ENCODE results near the gene TRPM8.

DNA sequence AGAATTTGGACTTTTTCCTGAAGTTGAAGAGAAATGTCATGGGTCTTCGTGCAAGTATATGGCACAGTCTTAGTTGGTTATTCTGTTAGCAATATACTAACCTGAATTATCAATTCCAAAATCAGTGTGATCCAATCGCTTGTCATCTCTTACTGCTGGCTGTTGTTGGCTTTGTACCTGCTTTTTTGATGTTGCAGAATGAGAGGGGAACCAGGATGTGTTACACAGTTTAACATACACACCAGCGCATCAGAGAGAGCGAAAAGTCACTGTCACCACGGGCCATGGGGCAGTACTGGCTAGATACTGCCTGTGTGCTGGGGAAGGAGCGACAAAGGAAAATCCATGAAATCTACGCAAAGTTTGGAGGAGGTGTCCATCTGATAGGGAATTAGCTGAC is 74.0 kb downstream of the TRPM8 start:
- TF ChIP-seq, protein P1, sequence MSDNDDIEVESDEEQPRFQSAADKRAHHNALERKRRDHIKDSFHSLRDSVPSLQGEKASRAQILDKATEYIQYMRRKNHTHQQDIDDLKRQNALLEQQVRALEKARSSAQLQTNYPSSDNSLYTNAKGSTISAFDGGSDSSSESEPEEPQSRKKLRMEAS (IDR thresholded peaks at IDR 0.05), result no peak
- TF ChIP-seq EP300 (IDR thresholded peaks at IDR 0.05; ENCODE audit: borderline replicate concordance) (no peak), EGR1 (IDR thresholded peaks at IDR 0.05) (no peak), CEBPB (IDR thresholded peaks at IDR 0.05) (no peak), RAD21 (IDR thresholded peaks at IDR 0.05; ENCODE audit: low read depth) (no peak), TAF1 (IDR thresholded peaks at IDR 0.05; ENCODE audit: low read depth) (no peak)
- TF ChIP-seq, protein P2, sequence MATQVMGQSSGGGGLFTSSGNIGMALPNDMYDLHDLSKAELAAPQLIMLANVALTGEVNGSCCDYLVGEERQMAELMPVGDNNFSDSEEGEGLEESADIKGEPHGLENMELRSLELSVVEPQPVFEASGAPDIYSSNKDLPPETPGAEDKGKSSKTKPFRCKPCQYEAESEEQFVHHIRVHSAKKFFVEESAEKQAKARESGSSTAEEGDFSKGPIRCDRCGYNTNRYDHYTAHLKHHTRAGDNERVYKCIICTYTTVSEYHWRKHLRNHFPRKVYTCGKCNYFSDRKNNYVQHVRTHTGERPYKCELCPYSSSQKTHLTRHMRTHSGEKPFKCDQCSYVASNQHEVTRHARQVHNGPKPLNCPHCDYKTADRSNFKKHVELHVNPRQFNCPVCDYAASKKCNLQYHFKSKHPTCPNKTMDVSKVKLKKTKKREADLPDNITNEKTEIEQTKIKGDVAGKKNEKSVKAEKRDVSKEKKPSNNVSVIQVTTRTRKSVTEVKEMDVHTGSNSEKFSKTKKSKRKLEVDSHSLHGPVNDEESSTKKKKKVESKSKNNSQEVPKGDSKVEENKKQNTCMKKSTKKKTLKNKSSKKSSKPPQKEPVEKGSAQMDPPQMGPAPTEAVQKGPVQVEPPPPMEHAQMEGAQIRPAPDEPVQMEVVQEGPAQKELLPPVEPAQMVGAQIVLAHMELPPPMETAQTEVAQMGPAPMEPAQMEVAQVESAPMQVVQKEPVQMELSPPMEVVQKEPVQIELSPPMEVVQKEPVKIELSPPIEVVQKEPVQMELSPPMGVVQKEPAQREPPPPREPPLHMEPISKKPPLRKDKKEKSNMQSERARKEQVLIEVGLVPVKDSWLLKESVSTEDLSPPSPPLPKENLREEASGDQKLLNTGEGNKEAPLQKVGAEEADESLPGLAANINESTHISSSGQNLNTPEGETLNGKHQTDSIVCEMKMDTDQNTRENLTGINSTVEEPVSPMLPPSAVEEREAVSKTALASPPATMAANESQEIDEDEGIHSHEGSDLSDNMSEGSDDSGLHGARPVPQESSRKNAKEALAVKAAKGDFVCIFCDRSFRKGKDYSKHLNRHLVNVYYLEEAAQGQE (IDR thresholded peaks at IDR 0.05; ENCODE audit: low read depth), result no peak
